ENCODE data around the gene EFNA5.

The EFNA5 gene

DNA sequence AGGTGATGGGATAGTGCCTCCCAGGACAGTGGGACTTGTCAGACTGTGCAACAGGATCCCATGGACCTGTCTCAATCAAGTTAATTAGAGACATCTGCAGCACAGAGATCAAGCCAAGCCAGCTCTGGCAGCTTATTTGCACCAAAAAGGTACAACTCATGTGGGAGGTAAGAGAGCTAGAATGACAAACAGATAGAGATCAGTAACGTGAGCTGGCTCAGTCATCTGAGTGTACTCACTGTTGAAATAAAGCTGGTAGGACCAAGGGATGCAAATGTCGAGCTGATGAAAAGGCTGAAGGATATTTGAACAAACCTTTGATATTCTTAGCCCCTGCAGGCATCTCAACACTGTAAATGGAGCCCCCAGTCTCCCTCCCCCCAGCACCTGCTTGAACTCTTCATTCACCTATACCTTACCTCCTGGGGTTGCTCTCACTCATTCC is 198.1 kb downstream of the EFNA5 start:
- Histone ChIP-seq H3K4me3 (ENCODE audit: low read depth, low read length) (no peak overlapping the region), H3K27me3 (ENCODE audit: insufficient read depth, low read length) (no peaks in the 10 kb centered on the region), H2AFZ (ENCODE audit: low read length, unreplicated experiment) (no peak overlapping the region), H3K36me3 (ENCODE audit: insufficient read depth, low read length) (no peaks in the 10 kb centered on the region), H3K27ac (ENCODE audit: low read depth, low read length) (no peak overlapping the region), H3K79me2 (ENCODE audit: control insufficient read depth, insufficient read depth, low read length, unreplicated experiment) (peaks cover 9% of the 10 kb centered on the region), H3K4me1 (ENCODE audit: control insufficient read depth, insufficient read depth, low read length, unreplicated experiment) (peaks cover 61% of the 10 kb centered on the region)

GRCh38 chr5:107470295-107470582 is 200.5 kb downstream of the EFNA5 start:
- Histone ChIP-seq H3K27ac (ENCODE audit: low read depth, low read length) (peak overlapping the region; percentile 93), H3K79me2 (ENCODE audit: control insufficient read depth, insufficient read depth, low read length, unreplicated experiment) (peaks cover 16% of the 10 kb centered on the region), H3K4me1 (ENCODE audit: control insufficient read depth, insufficient read depth, low read length, unreplicated experiment) (peaks cover 56% of the 10 kb centered on the region), H3K36me3 (ENCODE audit: insufficient read depth, low read length) (no peaks in the 10 kb centered on the region), H3K27me3 (ENCODE audit: insufficient read depth, low read length) (no peaks in the 10 kb centered on the region), H2AFZ (ENCODE audit: low read length, unreplicated experiment) (no peak overlapping the region), H3K4me3 (ENCODE audit: low read depth, low read length) (peak overlapping the region; percentile 40; the same call in 1 of the 2 replicates)

DNA sequence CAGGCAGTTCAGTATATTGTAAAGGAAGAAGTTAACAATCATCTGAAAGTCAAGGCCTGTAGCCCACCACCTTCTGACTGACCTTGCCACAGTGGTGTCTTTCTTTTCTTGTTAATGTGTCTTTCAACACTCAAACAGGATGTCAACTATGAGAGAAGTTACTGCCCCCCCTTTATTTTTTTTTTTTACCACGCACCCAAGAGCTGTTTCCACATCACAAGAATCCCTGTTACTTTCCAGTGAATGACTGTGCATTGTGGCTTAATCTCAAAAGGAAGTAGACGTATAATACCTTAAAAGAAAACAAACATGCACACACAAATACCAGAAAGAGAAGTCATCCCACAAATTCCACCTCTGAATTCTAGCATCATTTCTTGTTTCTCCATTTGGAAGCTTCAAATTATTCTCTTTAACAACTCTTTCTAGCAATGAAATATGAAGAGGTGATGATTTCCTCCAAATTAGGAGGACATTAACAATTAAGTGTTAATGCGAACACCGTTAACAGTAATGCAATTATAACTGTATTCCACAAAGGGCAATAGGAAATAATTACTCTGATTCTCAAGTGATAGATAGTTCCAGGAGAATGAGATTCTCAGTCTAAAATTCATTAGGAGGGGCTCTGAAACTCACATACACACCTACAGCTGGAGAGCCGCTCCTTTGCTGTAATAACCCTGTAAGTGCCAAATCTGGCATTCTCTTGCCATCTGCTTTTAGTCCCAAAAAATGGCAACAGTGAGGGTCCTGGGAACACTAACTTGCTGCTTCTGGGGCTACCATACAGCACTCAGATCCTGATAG is 201.0 kb downstream of the EFNA5 start:
- peak overlapping the region; percentile 40; the same call in 1 of the 2 replicates for H3K4me3 ChIP-seq (ENCODE audit: low read depth, low read length)
- H3K79me2 ChIP-seq (ENCODE audit: control insufficient read depth, insufficient read depth, low read length, unreplicated experiment): peaks cover 19% of the 10 kb centered on the region
- no peak overlapping the region for H2AFZ ChIP-seq (ENCODE audit: low read length, unreplicated experiment)
- H3K4me1 ChIP-seq (ENCODE audit: control insufficient read depth, insufficient read depth, low read length, unreplicated experiment): peaks cover 50% of the 10 kb centered on the region
- H3K27ac ChIP-seq (ENCODE audit: low read depth, low read length): peak overlapping the region; percentile 93
- H3K27me3 ChIP-seq (ENCODE audit: insufficient read depth, low read length): no peaks in the 10 kb centered on the region
- H3K36me3 ChIP-seq (ENCODE audit: insufficient read depth, low read length): no peaks in the 10 kb centered on the region

DNA sequence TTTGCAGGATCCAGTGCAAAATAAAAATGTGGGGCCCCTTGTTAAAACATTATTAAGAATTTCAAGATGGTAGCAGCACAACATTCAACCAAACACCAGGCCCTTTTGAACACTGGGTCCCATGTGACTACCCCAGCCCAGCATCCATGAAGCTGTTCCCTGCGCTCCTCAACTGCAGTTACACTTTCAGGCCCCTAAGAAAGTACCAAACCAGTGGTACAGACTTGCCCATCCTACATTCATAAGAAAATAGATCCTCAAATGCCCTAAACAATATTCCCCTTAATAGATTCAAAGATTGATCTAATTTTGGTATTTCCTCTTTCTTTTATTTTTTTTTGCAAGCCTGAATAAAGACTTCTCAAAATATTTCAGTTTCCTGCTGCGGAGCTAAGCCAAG is 201.7 kb downstream of the EFNA5 start:
- H3K36me3 ChIP-seq (ENCODE audit: insufficient read depth, low read length): no peaks in the 10 kb centered on the region
- H2AFZ ChIP-seq (ENCODE audit: low read length, unreplicated experiment): no peak overlapping the region
- H3K4me3 ChIP-seq (ENCODE audit: low read depth, low read length): no peak overlapping the region
- peaks cover 22% of the 10 kb centered on the region for H3K79me2 ChIP-seq (ENCODE audit: control insufficient read depth, insufficient read depth, low read length, unreplicated experiment)
- no peaks in the 10 kb centered on the region for H3K27me3 ChIP-seq (ENCODE audit: insufficient read depth, low read length)
- H3K27ac ChIP-seq (ENCODE audit: low read depth, low read length): peak overlapping the region; percentile 93
- H3K4me1 ChIP-seq (ENCODE audit: control insufficient read depth, insufficient read depth, low read length, unreplicated experiment): peaks cover 49% of the 10 kb centered on the region

DNA sequence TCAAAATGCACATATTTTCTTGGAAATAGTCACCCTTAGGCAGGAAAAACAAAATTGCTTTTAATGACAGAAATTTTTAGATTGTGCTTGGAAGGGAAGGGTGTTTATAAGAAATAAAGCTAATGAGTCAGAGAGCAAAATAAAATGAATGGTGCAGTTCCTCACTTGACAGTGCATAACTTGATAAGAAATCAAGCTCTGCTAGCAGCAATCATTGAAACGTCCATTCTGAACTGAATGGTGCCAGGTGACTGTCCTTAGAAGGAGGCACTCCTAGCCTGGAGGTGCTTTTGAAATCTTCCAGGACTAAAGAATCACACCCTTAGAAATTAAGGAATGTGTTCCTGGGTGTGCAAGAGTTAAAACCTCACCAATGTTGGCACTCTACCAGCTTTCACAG is 202.5 kb downstream of the EFNA5 start:
- Histone ChIP-seq H2AFZ (ENCODE audit: low read length, unreplicated experiment) (no peak overlapping the region), H3K79me2 (ENCODE audit: control insufficient read depth, insufficient read depth, low read length, unreplicated experiment) (peaks cover 22% of the 10 kb centered on the region), H3K4me1 (ENCODE audit: control insufficient read depth, insufficient read depth, low read length, unreplicated experiment) (peaks cover 51% of the 10 kb centered on the region), H3K27me3 (ENCODE audit: insufficient read depth, low read length) (no peaks in the 10 kb centered on the region), H3K27ac (ENCODE audit: low read depth, low read length) (peak overlapping the region; percentile 93), H3K4me3 (ENCODE audit: low read depth, low read length) (no peak overlapping the region), H3K36me3 (ENCODE audit: insufficient read depth, low read length) (no peaks in the 10 kb centered on the region)

- Histone ChIP-seq H3K27ac (ENCODE audit: low read depth, low read length) (peak overlapping the region; percentile 7; the same call in 1 of the 2 replicates), H2AFZ (ENCODE audit: low read length, unreplicated experiment) (no peak overlapping the region), H3K4me1 (ENCODE audit: control insufficient read depth, insufficient read depth, low read length, unreplicated experiment) (peaks cover 51% of the 10 kb centered on the region), H3K27me3 (ENCODE audit: insufficient read depth, low read length) (no peaks in the 10 kb centered on the region), H3K4me3 (ENCODE audit: low read depth, low read length) (no peak overlapping the region), H3K36me3 (ENCODE audit: insufficient read depth, low read length) (no peaks in the 10 kb centered on the region), H3K79me2 (ENCODE audit: control insufficient read depth, insufficient read depth, low read length, unreplicated experiment) (peaks cover 22% of the 10 kb centered on the region)
These were observed 203.4 kb downstream of the EFNA5 start for GRCh38 chr5:107467137-107467932.

- H3K4me1 ChIP-seq (ENCODE audit: control insufficient read depth, insufficient read depth, low read length, unreplicated experiment): peaks cover 51% of the 10 kb centered on the region
- no peaks in the 10 kb centered on the region for H3K36me3 ChIP-seq (ENCODE audit: insufficient read depth, low read length)
- H3K27ac ChIP-seq (ENCODE audit: low read depth, low read length): peak overlapping the region; percentile 7; the same call in 1 of the 2 replicates
- no peak overlapping the region for H3K4me3 ChIP-seq (ENCODE audit: low read depth, low read length)
- no peaks in the 10 kb centered on the region for H3K27me3 ChIP-seq (ENCODE audit: insufficient read depth, low read length)
- H3K79me2 ChIP-seq (ENCODE audit: control insufficient read depth, insufficient read depth, low read length, unreplicated experiment): peaks cover 22% of the 10 kb centered on the region
- H2AFZ ChIP-seq (ENCODE audit: low read length, unreplicated experiment): no peak overlapping the region
These were observed 204.4 kb downstream of the EFNA5 start for GRCh38 chr5:107466233-107466769.

GRCh38 chr5:107464876-107465275 is 205.9 kb downstream of the EFNA5 start:
- H3K4me1 ChIP-seq (ENCODE audit: control insufficient read depth, insufficient read depth, low read length, unreplicated experiment): peaks cover 43% of the 10 kb centered on the region
- H3K4me3 ChIP-seq (ENCODE audit: low read depth, low read length): no peak overlapping the region
- H3K27me3 ChIP-seq (ENCODE audit: insufficient read depth, low read length): no peaks in the 10 kb centered on the region
- no peak overlapping the region for H3K27ac ChIP-seq (ENCODE audit: low read depth, low read length)
- H2AFZ ChIP-seq (ENCODE audit: low read length, unreplicated experiment): no peak overlapping the region
- peaks cover 22% of the 10 kb centered on the region for H3K79me2 ChIP-seq (ENCODE audit: control insufficient read depth, insufficient read depth, low read length, unreplicated experiment)
- H3K36me3 ChIP-seq (ENCODE audit: insufficient read depth, low read length): no peaks in the 10 kb centered on the region

DNA sequence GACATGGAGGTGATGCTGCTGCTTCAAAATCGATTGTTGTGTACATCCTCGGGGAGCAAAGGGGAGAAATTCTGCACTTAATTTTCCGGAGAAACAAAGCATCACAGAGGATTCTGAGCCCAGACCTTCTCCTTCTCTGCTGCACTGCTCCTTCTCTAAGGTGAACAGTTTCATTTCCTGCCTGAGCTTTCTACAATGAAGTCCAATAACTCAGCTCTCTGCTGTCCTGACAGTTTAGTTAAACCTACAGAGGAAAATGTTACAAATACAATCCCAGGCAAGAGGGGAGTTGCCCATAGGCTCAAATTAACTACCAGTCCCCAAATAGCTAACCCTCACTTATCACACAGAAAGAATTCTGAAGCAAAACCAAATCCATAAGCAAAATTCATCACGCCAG is 206.3 kb downstream of the EFNA5 start:
- H3K79me2 ChIP-seq (ENCODE audit: control insufficient read depth, insufficient read depth, low read length, unreplicated experiment): peaks cover 22% of the 10 kb centered on the region
- H3K4me1 ChIP-seq (ENCODE audit: control insufficient read depth, insufficient read depth, low read length, unreplicated experiment): peaks cover 39% of the 10 kb centered on the region
- no peak overlapping the region for H2AFZ ChIP-seq (ENCODE audit: low read length, unreplicated experiment)
- H3K27ac ChIP-seq (ENCODE audit: low read depth, low read length): no peak overlapping the region
- no peaks in the 10 kb centered on the region for H3K27me3 ChIP-seq (ENCODE audit: insufficient read depth, low read length)
- no peaks in the 10 kb centered on the region for H3K36me3 ChIP-seq (ENCODE audit: insufficient read depth, low read length)
- no peak overlapping the region for H3K4me3 ChIP-seq (ENCODE audit: low read depth, low read length)

DNA sequence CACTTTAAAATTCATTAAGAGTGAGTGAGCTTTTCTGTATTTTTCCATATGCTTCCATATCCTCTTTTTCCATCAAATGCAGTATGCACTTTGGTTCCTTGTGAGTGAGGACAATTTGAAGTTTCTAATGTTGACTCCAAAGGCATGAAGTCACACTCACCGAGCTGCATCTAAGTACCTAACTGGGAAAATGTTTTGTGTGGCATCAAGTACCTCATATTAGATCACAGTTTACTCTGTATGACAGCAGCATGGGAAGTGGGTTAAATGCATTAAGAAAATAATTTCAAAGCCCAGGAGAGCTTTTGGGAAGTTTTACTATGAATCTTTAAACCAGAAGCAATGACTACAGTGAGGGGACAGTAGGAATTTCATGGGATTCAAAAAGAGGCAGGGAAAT is 207.0 kb downstream of the EFNA5 start:
- Histone ChIP-seq H3K4me3 (ENCODE audit: low read depth, low read length) (no peak overlapping the region), H2AFZ (ENCODE audit: low read length, unreplicated experiment) (no peak overlapping the region), H3K79me2 (ENCODE audit: control insufficient read depth, insufficient read depth, low read length, unreplicated experiment) (peaks cover 22% of the 10 kb centered on the region), H3K27ac (ENCODE audit: low read depth, low read length) (no peak overlapping the region), H3K36me3 (ENCODE audit: insufficient read depth, low read length) (no peaks in the 10 kb centered on the region), H3K4me1 (ENCODE audit: control insufficient read depth, insufficient read depth, low read length, unreplicated experiment) (peaks cover 32% of the 10 kb centered on the region), H3K27me3 (ENCODE audit: insufficient read depth, low read length) (no peaks in the 10 kb centered on the region)

Measured in ACC112 (cell line).